ENCODE results near the gene CLCA1.
"Not testable (repeated sequence)": the region's sequence is repeated elsewhere in the genome, so short reads cannot be mapped to it uniquely, and the experiment has no call there.

CLCA1 gene

GRCh38 chr1:86489242-86489878 is 20.6 kb downstream of the CLCA1 start:
- H3K4me1 ChIP-seq (ENCODE audit: control insufficient read depth, insufficient read depth, low read length) = no peaks in the 10 kb centered on the region
- H3K27me3 ChIP-seq (ENCODE audit: control insufficient read depth, insufficient read depth, low read length) = no peaks in the 10 kb centered on the region
- H3K9ac ChIP-seq (ENCODE audit: low read depth, low read length) = no peak overlapping the region
- H3K4me3 ChIP-seq (ENCODE audit: low read depth, low read length) = no peak overlapping the region
- no peaks in the 10 kb centered on the region for H3K9me3 ChIP-seq (ENCODE audit: control insufficient read depth, insufficient read depth, low read length)
- no peaks in the 10 kb centered on the region for H3K36me3 ChIP-seq (ENCODE audit: control insufficient read depth, insufficient read depth, low read length)

DNA sequence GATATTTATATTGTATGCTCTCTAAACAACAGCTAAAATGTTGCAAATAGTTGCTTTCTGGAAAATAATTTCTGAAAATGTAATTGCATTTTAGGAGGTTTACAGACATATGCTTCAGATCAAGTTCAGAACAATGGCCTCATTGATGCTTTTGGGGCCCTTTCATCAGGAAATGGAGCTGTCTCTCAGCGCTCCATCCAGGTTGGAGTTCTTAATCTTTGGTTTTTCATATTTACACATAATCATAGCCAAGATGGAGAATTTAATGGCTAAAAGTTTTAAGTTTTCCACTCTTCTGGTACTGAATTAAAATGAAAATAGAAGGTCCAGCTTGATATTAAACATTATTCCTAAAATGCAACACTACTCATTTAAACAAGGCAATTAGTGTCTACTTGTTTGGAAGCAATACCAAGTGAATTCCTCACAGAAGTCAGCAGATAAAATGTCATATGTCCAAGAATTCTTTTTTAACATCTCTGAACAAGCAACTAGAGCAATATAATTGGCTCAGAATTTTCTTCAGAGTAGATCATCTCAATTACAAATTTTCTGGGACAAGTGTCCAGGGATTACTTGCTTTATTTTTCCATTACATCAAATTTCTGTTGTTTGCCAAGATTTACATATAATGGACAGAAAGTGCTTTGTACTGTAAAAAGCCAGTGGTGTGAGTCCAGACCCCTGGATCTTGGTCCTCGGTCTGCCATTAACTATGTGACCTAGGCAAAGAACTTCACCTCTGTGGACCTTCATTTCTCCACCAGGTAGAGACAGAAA is 22.6 kb downstream of the CLCA1 start:
- H3K36me3 ChIP-seq (ENCODE audit: control insufficient read depth, insufficient read depth, low read length) = no peaks in the 10 kb centered on the region
- no peaks in the 10 kb centered on the region for H3K4me1 ChIP-seq (ENCODE audit: control insufficient read depth, insufficient read depth, low read length)
- H3K4me3 ChIP-seq (ENCODE audit: low read depth, low read length) = no peak overlapping the region
- no peaks in the 10 kb centered on the region for H3K27me3 ChIP-seq (ENCODE audit: control insufficient read depth, insufficient read depth, low read length)
- H3K9ac ChIP-seq (ENCODE audit: low read depth, low read length) = no peak overlapping the region
- no peaks in the 10 kb centered on the region for H3K9me3 ChIP-seq (ENCODE audit: control insufficient read depth, insufficient read depth, low read length)

DNA sequence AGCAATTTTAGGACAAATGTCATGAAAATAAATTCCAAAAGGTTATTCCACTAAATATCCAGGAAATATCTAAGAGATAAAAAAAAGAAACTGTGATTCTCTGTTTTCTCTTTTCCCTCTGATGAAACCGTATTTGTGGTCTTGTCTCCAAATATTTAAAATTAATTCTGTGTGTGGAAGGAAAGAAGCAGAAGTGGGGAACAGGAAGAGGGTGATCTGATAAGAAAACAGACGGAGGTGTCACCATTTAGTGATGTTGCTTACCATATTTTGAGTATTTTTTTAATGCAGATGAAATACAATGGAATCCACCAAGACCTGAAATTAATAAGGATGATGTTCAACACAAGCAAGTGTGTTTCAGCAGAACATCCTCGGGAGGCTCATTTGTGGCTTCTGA is 29.6 kb downstream of the CLCA1 start:
- Histone ChIP-seq H3K27me3 (ENCODE audit: control insufficient read depth, insufficient read depth, low read length) (no peaks in the 10 kb centered on the region), H3K9me3 (ENCODE audit: control insufficient read depth, insufficient read depth, low read length) (peaks cover 5% of the 10 kb centered on the region), H3K36me3 (ENCODE audit: control insufficient read depth, insufficient read depth, low read length) (no peaks in the 10 kb centered on the region), H3K9ac (ENCODE audit: low read depth, low read length) (no peak overlapping the region), H3K4me3 (ENCODE audit: low read depth, low read length) (no peak overlapping the region), H3K4me1 (ENCODE audit: control insufficient read depth, insufficient read depth, low read length) (peaks cover 3% of the 10 kb centered on the region)

- Histone ChIP-seq H3K9ac (ENCODE audit: low read depth, low read length) (no peak overlapping the region), H3K4me1 (ENCODE audit: control insufficient read depth, insufficient read depth, low read length) (peaks cover 8% of the 10 kb centered on the region), H3K27me3 (ENCODE audit: control insufficient read depth, insufficient read depth, low read length) (no peaks in the 10 kb centered on the region), H3K4me3 (ENCODE audit: low read depth, low read length) (no peak overlapping the region), H3K36me3 (ENCODE audit: control insufficient read depth, insufficient read depth, low read length) (no peaks in the 10 kb centered on the region), H3K9me3 (ENCODE audit: control insufficient read depth, insufficient read depth, low read length) (peaks cover 5% of the 10 kb centered on the region)
Observed at GRCh38 chr1:86499987-86500593, 31.4 kb downstream of the CLCA1 start.

- Histone ChIP-seq H3K9me3 (ENCODE audit: control insufficient read depth, insufficient read depth, low read length) (peaks cover 5% of the 10 kb centered on the region), H3K4me3 (ENCODE audit: low read depth, low read length) (no peak overlapping the region), H3K9ac (ENCODE audit: low read depth, low read length) (no peak overlapping the region), H3K36me3 (ENCODE audit: control insufficient read depth, insufficient read depth, low read length) (no peaks in the 10 kb centered on the region), H3K27me3 (ENCODE audit: control insufficient read depth, insufficient read depth, low read length) (no peaks in the 10 kb centered on the region), H3K4me1 (ENCODE audit: control insufficient read depth, insufficient read depth, low read length) (peaks cover 8% of the 10 kb centered on the region)
Observed at GRCh38 chr1:86500714-86501113, 32.0 kb downstream of the CLCA1 start.

- peak overlapping the region; percentile 58 for H3K9ac ChIP-seq (ENCODE audit: low read depth, low read length)
- not testable (repeated sequence) for H3K27me3 ChIP-seq (ENCODE audit: control insufficient read depth, insufficient read depth, low read length); H3K4me1 ChIP-seq (ENCODE audit: control insufficient read depth, insufficient read depth, low read length); H3K36me3 ChIP-seq (ENCODE audit: control insufficient read depth, insufficient read depth, low read length); H3K9me3 ChIP-seq (ENCODE audit: control insufficient read depth, insufficient read depth, low read length)
- H3K4me3 ChIP-seq (ENCODE audit: low read depth, low read length) = peak overlapping the region; percentile 64
Observed at GRCh38 chr1:86502125-86502646, 33.5 kb downstream of the CLCA1 start.

DNA sequence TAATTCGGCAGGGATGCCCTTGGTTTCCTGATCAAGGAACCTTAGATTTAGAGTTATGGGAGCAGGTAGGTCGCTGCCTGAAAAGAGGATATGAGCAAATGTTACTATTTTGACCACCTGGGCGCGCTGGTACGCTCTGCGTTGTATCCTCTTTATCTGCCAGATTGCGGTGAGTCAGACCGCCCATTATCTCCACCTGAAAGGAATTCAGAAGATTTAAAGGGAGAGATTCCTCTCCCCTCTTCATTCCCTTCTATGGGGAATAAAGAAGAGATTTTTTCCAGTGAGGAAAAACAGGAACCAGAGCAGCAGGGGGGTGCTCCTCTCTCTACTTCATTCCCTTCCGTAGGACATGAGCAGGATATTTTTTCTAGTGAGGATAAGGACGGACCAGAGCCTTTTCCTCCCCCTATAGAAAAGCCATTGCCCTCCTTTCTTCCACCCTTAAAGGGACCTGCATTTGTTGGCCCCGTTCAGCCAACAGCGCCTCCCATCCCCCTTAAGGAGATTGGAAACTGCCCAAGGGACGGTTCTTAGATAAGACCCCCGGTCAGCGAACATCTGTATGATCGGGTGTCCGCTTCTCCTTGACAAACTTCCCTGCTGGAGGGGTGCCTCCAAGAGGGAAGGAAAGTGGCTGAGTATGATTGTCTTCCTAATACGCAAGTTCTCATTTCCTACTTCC is 34.1 kb downstream of the CLCA1 start:
- Histone ChIP-seq H3K9ac (ENCODE audit: low read depth, low read length) (peak overlapping the region; percentile 58), H3K27me3 (ENCODE audit: control insufficient read depth, insufficient read depth, low read length) (no peaks in the 10 kb centered on the region), H3K4me3 (ENCODE audit: low read depth, low read length) (peak overlapping the region; percentile 64), H3K9me3 (ENCODE audit: control insufficient read depth, insufficient read depth, low read length) (peaks cover 5% of the 10 kb centered on the region), H3K4me1 (ENCODE audit: control insufficient read depth, insufficient read depth, low read length) (peaks cover 8% of the 10 kb centered on the region), H3K36me3 (ENCODE audit: control insufficient read depth, insufficient read depth, low read length) (no peaks in the 10 kb centered on the region)

DNA sequence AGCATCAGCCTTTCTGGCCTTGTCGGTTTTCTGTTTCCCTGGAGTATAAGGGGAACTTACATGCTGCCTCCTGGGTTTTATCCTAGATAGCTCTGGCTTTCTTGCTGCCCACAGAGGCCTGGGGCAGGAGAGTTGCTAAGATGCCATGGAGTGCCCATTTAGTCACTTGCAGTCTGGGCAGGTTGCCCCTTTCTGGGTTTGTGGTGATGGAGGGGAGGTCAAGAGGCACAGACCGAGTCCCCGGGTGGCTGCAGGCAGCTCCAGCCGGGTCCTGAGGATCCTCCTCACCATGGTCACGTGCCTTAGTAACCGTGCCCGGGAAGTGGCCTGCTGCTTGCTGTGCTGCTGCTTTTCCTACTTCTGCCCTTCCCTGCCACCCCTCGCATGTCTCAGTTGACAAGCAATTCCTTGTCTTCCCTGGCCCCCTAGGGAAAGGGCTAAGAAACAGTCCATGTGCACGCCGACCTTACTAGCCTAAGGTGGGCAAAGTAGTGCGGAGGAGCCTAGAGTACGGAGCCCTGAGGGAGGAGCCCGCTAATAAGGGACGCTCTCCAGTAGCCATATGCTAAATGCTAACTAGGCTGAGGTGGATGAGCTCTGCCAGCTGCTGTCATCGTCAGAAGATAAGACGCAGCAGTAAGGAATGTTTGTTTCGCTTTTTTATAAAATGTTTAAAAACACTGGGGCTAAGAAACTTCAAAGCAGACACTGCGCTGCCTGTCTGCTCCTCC is 34.8 kb downstream of the CLCA1 start:
- H3K9me3 ChIP-seq (ENCODE audit: control insufficient read depth, insufficient read depth, low read length) = peaks cover 5% of the 10 kb centered on the region
- H3K4me1 ChIP-seq (ENCODE audit: control insufficient read depth, insufficient read depth, low read length) = peaks cover 8% of the 10 kb centered on the region
- H3K4me3 ChIP-seq (ENCODE audit: low read depth, low read length) = peak overlapping the region; percentile 64
- H3K27me3 ChIP-seq (ENCODE audit: control insufficient read depth, insufficient read depth, low read length) = no peaks in the 10 kb centered on the region
- H3K9ac ChIP-seq (ENCODE audit: low read depth, low read length) = peak overlapping the region; percentile 48
- H3K36me3 ChIP-seq (ENCODE audit: control insufficient read depth, insufficient read depth, low read length) = no peaks in the 10 kb centered on the region

DNA sequence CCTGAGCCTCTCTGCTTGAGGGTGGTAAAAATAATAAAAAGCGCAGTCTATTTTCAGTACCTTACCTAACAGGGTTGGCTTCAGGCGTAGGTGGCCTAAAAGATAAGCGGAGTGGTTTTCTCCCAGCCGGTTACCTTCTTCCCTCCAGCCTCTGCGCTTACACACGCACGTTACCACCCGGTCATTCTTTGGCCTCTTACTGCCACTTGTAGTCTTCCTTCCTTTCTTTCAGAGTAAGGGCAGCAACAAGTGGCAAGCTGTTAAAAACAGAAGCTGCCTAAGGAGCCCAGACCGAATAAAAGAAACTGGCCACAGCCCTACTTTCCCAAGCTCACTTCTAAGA is 35.4 kb downstream of the CLCA1 start:
- Histone ChIP-seq H3K4me1 (ENCODE audit: control insufficient read depth, insufficient read depth, low read length) (peaks cover 8% of the 10 kb centered on the region), H3K9me3 (ENCODE audit: control insufficient read depth, insufficient read depth, low read length) (peaks cover 5% of the 10 kb centered on the region), H3K9ac (ENCODE audit: low read depth, low read length) (peak overlapping the region; percentile 47), H3K27me3 (ENCODE audit: control insufficient read depth, insufficient read depth, low read length) (no peaks in the 10 kb centered on the region), H3K4me3 (ENCODE audit: low read depth, low read length) (peak overlapping the region; percentile 64), H3K36me3 (ENCODE audit: control insufficient read depth, insufficient read depth, low read length) (no peaks in the 10 kb centered on the region)

- H3K9me3 ChIP-seq (ENCODE audit: control insufficient read depth, insufficient read depth, low read length) = no peaks in the 10 kb centered on the region
- no peaks in the 10 kb centered on the region for H3K27me3 ChIP-seq (ENCODE audit: control insufficient read depth, insufficient read depth, low read length)
- no peaks in the 10 kb centered on the region for H3K36me3 ChIP-seq (ENCODE audit: control insufficient read depth, insufficient read depth, low read length)
- H3K4me1 ChIP-seq (ENCODE audit: control insufficient read depth, insufficient read depth, low read length) = peaks cover 8% of the 10 kb centered on the region
- no peak overlapping the region for H3K9ac ChIP-seq (ENCODE audit: low read depth, low read length)
- H3K4me3 ChIP-seq (ENCODE audit: low read depth, low read length) = no peak overlapping the region
Observed at GRCh38 chr1:86504895-86505563, 36.3 kb downstream of the CLCA1 start.

- no peaks in the 10 kb centered on the region for H3K36me3 ChIP-seq (ENCODE audit: control insufficient read depth, insufficient read depth, low read length)
- no peak overlapping the region for H3K9ac ChIP-seq (ENCODE audit: low read depth, low read length)
- no peaks in the 10 kb centered on the region for H3K9me3 ChIP-seq (ENCODE audit: control insufficient read depth, insufficient read depth, low read length)
- peaks cover 8% of the 10 kb centered on the region for H3K4me1 ChIP-seq (ENCODE audit: control insufficient read depth, insufficient read depth, low read length)
- no peak overlapping the region for H3K4me3 ChIP-seq (ENCODE audit: low read depth, low read length)
- H3K27me3 ChIP-seq (ENCODE audit: control insufficient read depth, insufficient read depth, low read length) = no peaks in the 10 kb centered on the region
Observed at GRCh38 chr1:86505564-86505902, 36.8 kb downstream of the CLCA1 start.
